Activated CD4-positive, alpha-beta T cell treated with anti-CD3 and anti-CD28 coated beads, Interleukin-2, amount 10 ng/mL, durations not matched to agents 24 days and 14 days (primary cell): ENCODE results near the gene CRMP1. TPM values are rescaled to one million over a fixed set of nuclear protein-coding genes. Genes with fewer than 3 reads are reported as not detected.

Experiments
- DNase-seq: peaks from one replicate; pipeline ENCODE4 v3.0.0; 2022
- H3K27ac Mint-ChIP-seq: one replicate; pipeline ENCODE4 v1.8.0; 2022; ENCODE audit warnings: mild to moderate bottlenecking, mixed read lengths
- H3K27me3 Mint-ChIP-seq: one replicate; pipeline ENCODE4 v1.8.0; 2022; ENCODE audit warnings: mixed read lengths
- H3K36me3 Mint-ChIP-seq: one replicate; pipeline ENCODE4 v1.8.0; 2022; ENCODE audit warnings: low read depth, mild to moderate bottlenecking, mixed read lengths
- H3K4me1 Mint-ChIP-seq: one replicate; pipeline ENCODE4 v1.8.0; 2021; ENCODE audit warnings: mixed read lengths
- H3K4me3 Mint-ChIP-seq: one replicate; pipeline ENCODE4 v1.8.0; 2022; ENCODE audit warnings: mild to moderate bottlenecking, moderate library complexity, mixed read lengths
- H3K9me3 Mint-ChIP-seq: one replicate; pipeline ENCODE4 v1.8.0; 2021; ENCODE audit warnings: mixed read lengths
- intact Hi-C: fragments of 100-400 bp; cut with micrococcal nuclease; formaldehyde crosslinking; loops from one replicate; pipeline ENCODE4 v1.15.1; 2023
- total RNA-seq: library from RNA; stranded (reverse); gene quantifications from 2 replicates; pipeline ENCODE4 v1.2.3, GENCODE V29; 2022

CRMP1 gene
- total RNA-seq, 1 donor from 2014 or later, result not detected

DNA sequence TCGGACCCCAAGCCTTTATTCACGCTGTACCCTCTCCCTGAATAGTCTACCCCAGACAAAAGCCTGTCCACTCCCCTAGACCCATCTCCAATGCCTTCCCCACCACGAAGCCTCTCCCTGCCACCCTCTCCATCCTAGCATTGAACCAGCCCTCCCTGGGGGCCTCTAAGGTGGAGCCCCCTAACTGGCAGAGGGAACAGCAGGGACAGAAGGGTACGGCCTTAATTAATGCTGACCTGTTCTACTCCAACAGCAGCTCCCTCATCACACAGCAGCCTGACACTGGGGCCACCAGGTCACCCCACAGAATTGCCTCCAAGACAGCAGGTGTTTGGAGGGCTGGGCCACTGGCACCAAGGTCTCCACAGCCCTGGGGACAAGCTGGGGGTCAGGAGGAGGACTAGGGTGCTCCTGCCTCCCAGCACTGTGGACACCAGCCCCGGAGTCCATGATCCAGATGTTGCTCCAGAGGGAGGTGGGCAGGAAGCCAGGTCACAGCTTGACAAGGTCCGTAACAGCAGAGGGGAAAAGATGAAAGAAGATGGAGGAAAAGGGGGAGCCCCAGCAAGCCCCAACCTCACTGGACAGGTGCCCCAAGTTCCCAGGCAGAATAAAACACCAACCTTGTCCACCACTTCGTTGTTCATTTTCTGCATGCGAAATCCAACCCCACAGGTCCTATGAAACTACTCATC, 3.7 kb downstream of the CRMP1 start:
- no peaks in the 10 kb centered on the region for H3K4me1 Mint-ChIP-seq
- H3K4me3 Mint-ChIP-seq, result no peak overlapping the region
- H3K27me3 Mint-ChIP-seq, result peaks cover 60% of the 10 kb centered on the region
- DNase-seq, result no peak
- intact Hi-C loops, result no loop called here
- H3K36me3 Mint-ChIP-seq, result peaks cover 2% of the 10 kb centered on the region
- H3K27ac Mint-ChIP-seq, result no peak overlapping the region
- H3K9me3 Mint-ChIP-seq, result peaks cover 4% of the 10 kb centered on the region

DNA sequence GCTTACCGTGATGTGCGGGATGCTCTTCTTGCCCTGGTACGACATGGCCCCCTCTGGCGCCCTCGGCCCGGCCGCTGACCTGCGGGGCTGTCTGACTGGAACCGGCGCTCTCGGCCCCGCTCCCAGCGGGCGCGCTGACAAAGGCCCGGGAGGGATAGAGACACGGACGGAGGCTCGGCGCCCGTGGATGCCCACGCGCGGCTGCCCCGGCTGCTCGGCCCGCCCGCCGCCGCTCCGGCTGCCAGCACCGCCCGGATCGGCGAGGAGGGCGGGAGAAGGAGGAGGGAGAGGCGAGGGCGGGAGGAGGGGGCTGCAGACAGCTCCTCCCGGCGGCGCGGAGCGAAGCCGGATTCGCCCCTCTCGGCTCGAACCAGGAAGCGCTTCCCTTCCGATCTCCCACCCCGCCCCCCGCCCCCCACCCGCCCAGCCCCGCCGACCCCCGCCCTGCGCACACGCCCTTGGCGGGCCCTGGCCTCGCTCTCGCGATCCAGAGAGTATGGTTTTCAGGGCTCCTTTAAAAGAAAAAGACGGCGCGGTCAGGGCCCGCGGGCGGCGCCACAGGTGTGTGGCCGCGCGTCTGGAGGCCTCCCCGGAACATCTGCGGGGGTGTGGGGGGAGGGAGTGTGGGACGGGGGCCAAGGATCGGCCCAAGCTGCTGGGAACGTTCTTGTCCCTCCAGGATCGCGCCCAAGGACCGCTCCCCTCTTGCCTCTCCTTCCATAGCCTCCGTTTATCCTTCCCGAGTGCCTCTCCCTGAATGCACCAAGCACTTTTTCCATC, 4.5 kb downstream of the CRMP1 start:
- peaks cover 2% of the 10 kb centered on the region for H3K9me3 Mint-ChIP-seq
- H3K36me3 Mint-ChIP-seq, result peaks cover 1% of the 10 kb centered on the region
- peaks cover 53% of the 10 kb centered on the region for H3K27me3 Mint-ChIP-seq
- no peak overlapping the region for H3K27ac Mint-ChIP-seq
- H3K4me3 Mint-ChIP-seq, result no peak overlapping the region
- intact Hi-C loops, result no loop called here
- H3K4me1 Mint-ChIP-seq, result no peaks in the 10 kb centered on the region
- DNase-seq, result no peak

DNA sequence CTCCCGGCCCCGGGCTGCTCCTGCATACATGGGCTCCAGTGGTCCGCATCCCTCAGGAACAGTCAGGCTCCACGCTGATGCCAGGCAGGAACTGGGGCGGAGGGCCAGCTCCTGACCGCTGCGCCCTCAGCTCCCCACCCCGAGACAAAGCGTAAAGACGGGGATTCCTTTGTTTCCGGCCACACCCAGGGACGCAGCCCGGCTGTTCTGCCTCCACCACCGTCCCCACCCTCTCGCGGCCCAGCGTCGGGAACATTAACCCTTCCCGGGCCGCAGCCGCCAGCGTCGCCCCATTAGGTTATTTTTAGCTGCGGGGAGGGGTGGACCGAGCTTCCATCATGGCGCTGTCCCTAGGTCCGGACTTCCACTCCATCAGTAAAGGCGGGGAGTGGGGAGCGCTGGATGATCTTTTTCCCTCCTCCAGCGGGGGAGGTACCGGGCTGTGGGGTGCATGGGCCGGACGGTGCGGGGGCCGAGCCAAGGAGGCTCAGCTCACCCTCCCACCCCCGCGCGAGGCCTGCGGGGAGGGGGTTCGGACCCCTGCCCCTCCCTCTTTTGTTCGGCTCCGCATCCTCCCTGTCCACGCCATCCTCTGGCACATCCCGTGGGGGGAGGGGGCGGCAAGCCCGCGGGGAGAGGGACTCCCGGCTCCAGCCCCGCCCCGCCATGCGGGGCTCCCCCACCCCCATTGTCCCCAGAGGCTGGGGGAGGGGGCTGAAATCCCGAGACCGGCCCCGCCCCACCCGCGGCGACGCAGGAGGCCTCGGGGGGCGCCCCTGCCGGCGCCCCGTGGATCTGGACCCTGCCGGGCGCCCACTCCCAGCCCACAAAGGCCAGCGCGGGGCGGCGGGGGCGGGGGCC, 5.3 kb downstream of the CRMP1 start:
- peaks cover 57% of the 10 kb centered on the region for H3K27me3 Mint-ChIP-seq
- no peaks in the 10 kb centered on the region for H3K36me3 Mint-ChIP-seq
- H3K4me3 Mint-ChIP-seq, result no peak overlapping the region
- no peaks in the 10 kb centered on the region for H3K4me1 Mint-ChIP-seq
- no peak for DNase-seq
- no peaks in the 10 kb centered on the region for H3K9me3 Mint-ChIP-seq
- intact Hi-C loops, result no loop called here
- no peak overlapping the region for H3K27ac Mint-ChIP-seq

DNA sequence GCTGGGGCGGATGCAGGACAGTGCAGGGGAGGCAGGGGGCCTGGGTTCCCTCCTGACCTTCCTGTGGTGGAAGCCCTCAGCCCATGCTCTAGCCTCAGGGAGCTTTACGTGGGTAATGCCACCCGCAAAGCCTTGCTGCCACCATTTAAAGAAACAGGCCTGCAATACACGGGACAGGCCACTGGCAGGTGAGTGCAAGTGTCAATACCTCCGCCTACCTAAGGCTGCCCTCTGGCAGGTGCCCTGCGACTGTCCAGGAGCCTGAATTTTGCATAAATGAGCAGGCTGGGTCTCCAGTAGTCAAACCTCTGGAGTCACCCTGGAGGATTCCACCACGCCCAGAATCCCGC, 5.9 kb downstream of the CRMP1 start:
- intact Hi-C loops, result no loop called here
- H3K4me3 Mint-ChIP-seq, result no peak overlapping the region
- no peak for DNase-seq
- no peaks in the 10 kb centered on the region for H3K36me3 Mint-ChIP-seq
- H3K27ac Mint-ChIP-seq, result no peak overlapping the region
- H3K9me3 Mint-ChIP-seq, result no peaks in the 10 kb centered on the region
- H3K27me3 Mint-ChIP-seq, result peaks cover 55% of the 10 kb centered on the region
- H3K4me1 Mint-ChIP-seq, result no peaks in the 10 kb centered on the region

DNA sequence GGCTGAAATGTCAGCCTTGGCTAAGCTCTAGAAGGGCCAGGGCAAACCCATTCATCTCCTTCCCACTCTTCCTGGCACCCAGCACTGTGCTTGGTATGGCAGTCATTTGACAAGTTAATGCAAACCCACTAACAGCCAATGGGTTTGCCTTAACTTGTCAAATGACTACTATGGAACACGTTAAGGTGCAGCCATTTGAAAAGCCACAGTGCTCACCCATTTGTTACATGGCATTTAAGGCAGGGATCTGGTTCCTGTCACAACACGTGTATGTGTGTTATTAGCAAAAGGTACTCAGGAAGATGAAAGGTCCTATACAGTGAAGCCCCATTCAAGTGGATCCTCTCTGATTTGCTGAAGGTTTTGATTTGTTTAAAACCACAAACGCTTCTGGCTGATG, 7.2 kb downstream of the CRMP1 start:
- H3K27me3 Mint-ChIP-seq, result peaks cover 46% of the 10 kb centered on the region
- peak; percentile 45 for DNase-seq
- no peaks in the 10 kb centered on the region for H3K36me3 Mint-ChIP-seq
- H3K4me3 Mint-ChIP-seq, result no peak overlapping the region
- intact Hi-C loops, result no loop called here
- no peaks in the 10 kb centered on the region for H3K4me1 Mint-ChIP-seq
- H3K27ac Mint-ChIP-seq, result no peak overlapping the region
- no peaks in the 10 kb centered on the region for H3K9me3 Mint-ChIP-seq

DNA sequence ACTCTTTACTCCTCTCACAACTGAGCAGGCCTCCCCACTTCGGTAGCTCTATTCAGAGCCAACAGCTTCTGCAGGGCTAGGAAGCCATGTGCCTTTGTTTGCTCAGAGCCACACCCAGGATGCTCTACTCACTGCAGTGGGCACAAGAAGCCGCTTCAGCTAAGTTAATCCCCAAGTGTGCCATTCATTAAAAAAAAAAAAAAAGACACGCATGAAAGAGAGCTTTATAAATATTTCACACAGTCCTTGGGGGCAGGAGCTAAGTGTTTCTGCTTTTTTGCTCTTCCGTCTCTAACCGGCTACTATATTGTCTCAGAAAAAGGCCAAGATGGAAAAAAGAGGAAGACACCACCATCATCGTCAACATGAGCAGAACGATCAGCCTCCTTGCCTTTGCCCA, 8.1 kb downstream of the CRMP1 start:
- Mint-ChIP-seq H3K27me3 (peaks cover 44% of the 10 kb centered on the region), H3K36me3 (no peaks in the 10 kb centered on the region), H3K9me3 (no peaks in the 10 kb centered on the region), H3K27ac (no peak overlapping the region), H3K4me1 (no peaks in the 10 kb centered on the region), H3K4me3 (no peak overlapping the region)
- intact Hi-C loops, result no loop called here
- DNase-seq, result no peak

DNA sequence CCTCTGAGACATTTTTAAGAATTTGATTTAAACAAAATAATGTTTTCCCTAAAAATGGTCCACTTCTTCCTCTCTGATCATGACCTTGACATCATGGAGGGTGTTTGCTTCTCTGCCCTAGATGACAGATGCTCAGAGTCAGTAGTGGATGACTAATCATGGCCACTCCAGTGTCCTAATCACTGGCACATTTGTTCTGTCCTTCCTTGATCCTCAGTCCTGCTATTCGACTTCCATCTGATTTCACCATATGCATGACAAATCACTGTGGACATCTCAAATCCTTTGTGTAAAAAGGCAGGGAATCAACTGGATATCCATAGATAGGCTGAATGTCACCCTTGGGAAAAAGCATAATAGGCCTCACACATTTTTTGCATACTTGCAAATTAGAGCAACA, 9.0 kb downstream of the CRMP1 start:
- Mint-ChIP-seq H3K4me3 (no peak overlapping the region), H3K27ac (no peak overlapping the region), H3K4me1 (no peaks in the 10 kb centered on the region), H3K9me3 (no peaks in the 10 kb centered on the region), H3K27me3 (peaks cover 35% of the 10 kb centered on the region), H3K36me3 (no peaks in the 10 kb centered on the region)
- intact Hi-C loops, result no loop called here
- no peak for DNase-seq

DNA sequence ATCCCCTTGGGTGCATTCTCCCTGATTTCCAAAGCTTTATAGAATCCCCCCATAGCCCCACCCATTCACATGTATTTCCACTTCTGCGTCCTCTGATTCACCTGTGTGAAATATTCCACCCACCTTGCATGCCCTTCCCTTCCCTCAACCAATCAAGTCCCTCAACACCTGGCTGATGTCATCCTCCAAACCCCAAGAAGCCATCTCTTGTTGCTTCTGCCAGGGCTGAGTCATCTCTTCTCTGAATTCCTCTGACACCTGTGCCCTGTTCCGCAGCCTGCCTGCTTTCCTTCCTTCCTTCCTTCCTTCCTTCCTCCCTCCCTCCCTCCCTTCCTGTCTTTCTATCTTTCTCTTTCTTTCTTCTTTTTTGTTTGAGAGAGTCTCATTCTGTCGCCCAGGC, 9.9 kb downstream of the CRMP1 start:
- DNase-seq, result no peak
- Mint-ChIP-seq H3K4me3 (no peak overlapping the region), H3K9me3 (no peaks in the 10 kb centered on the region), H3K4me1 (no peaks in the 10 kb centered on the region), H3K36me3 (no peaks in the 10 kb centered on the region), H3K27ac (no peak overlapping the region), H3K27me3 (peaks cover 32% of the 10 kb centered on the region)
- intact Hi-C loops, result no loop called here

DNA sequence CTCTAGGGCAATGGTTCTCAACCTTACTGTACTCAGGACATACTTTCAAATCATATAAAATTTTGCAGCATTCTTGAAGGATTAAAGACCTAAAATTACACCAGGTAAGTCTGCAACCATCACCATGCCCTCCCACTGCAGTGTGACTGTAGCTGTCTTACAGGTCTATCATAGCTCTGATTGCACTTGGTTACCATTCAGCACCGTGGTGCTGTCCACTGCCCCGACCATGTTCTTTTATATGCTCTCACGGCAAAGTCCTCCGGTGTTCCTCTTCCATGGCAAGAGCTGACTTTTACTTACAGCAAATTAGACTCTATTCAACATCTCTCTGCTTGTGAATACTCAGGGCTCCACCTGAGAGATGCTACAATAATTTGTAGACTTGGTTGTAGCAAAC, 11.5 kb downstream of the CRMP1 start:
- intact Hi-C loops, result no loop called here
- Mint-ChIP-seq H3K4me3 (no peak overlapping the region), H3K4me1 (no peaks in the 10 kb centered on the region), H3K36me3 (no peaks in the 10 kb centered on the region), H3K27ac (no peak overlapping the region), H3K9me3 (no peaks in the 10 kb centered on the region), H3K27me3 (peaks cover 22% of the 10 kb centered on the region)
- no peak for DNase-seq

DNA sequence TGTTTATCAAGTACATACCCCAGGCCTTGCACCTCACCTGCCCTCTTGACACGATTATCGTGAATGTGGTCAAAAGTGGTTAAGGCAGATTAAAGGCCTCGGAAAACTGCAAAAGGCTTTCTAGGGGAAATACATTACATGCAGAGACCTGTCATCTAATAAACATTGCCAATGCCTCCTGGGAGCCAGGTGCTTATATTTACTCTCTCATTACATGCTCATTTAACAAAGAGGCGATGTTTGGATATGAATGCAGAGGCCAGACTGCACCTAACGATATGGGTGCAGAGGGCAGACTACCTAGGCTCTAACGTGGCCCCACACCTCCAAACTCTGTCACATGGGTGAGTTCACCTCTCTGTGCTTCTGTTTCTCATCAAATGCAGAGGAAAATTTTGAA, 14.5 kb downstream of the CRMP1 start:
- peaks cover 10% of the 10 kb centered on the region for H3K27me3 Mint-ChIP-seq
- H3K4me3 Mint-ChIP-seq, result no peak overlapping the region
- H3K9me3 Mint-ChIP-seq, result peaks cover 4% of the 10 kb centered on the region
- no peaks in the 10 kb centered on the region for H3K36me3 Mint-ChIP-seq
- no peak overlapping the region for H3K27ac Mint-ChIP-seq
- DNase-seq, result no peak
- no peaks in the 10 kb centered on the region for H3K4me1 Mint-ChIP-seq
- intact Hi-C loops, result no loop called here

DNA sequence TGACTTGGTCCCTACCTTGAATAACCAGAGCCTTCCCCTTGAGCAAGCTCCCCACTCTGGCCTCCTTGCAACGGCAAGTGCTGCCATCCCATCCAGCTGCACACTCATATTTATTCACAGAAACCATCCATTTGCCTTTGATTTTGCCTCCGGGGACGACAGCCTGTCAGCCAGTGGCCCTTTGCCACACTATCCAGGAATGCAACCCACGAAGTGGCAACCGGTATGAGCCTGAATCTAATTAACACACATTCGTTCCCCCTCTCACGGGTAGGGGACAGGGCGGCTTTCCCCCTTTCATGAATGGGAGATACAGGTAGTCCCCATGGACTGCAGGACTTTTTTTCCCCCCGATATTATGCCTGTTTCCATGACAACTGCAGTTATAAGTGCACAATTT, 15.5 kb downstream of the CRMP1 start:
- Mint-ChIP-seq H3K27me3 (peaks cover 4% of the 10 kb centered on the region), H3K36me3 (no peaks in the 10 kb centered on the region), H3K4me3 (no peak overlapping the region), H3K27ac (no peak overlapping the region), H3K9me3 (peaks cover 4% of the 10 kb centered on the region), H3K4me1 (no peaks in the 10 kb centered on the region)
- no peak for DNase-seq
- intact Hi-C loops, result no loop called here

DNA sequence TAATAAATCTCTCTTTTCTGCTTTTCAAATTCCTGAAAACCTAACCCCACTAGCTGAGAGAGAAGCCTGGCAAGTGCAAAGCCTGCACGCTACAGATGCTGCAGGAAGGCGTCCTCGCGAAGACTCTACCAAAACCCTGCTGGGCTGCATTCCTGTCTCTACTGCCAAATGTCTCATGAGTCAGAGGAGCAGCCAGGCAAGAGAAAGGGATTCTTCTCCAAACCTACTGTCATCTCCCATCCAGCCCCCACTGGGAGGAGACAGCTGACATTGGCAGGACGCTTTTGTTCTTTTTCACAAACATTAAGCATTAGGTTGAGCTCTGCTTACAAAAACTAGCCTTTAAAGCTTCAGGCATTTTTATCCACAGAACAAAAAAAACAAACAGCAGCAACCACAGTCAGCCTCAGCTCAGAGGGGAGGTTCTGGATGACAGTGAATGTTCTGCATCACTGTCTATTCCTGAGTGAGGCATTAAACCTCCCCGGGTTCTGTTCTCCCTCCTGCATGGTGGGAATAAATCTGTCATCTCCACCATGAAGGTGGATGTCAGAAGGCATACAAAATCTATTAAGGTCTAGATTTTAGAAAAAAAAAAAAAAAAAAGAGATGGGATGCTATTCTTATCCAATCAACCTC, 18.0 kb downstream of the CRMP1 start:
- Mint-ChIP-seq H3K9me3 (peaks cover 4% of the 10 kb centered on the region), H3K4me3 (no peak overlapping the region), H3K27me3 (no peaks in the 10 kb centered on the region), H3K36me3 (no peaks in the 10 kb centered on the region), H3K4me1 (peaks cover 6% of the 10 kb centered on the region), H3K27ac (no peak overlapping the region)
- DNase-seq, result no peak
- intact Hi-C loops, result no loop called here

DNA sequence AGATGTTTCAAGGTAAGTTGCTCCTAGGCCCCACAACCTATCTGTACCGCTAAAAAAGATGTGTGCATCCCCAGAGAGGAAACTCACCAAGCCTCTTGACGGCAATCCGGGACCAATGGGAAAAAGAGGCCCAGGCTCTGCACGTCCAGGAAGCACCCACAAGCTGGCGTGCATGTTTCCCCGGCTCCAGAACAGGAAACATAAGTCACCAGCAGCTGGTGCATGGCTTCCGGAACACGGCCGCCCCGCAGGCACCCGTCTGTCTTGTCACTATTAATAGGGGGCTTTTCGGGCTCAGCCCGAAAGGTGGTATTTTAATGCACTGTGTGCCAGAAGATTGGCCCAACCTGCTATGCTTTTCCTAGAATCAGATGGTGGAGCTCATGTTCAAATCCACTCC, 22.2 kb downstream of the CRMP1 start:
- intact Hi-C loops, result no loop called here
- Mint-ChIP-seq H3K4me1 (peaks cover 19% of the 10 kb centered on the region), H3K27ac (no peak overlapping the region), H3K36me3 (no peaks in the 10 kb centered on the region), H3K4me3 (no peak overlapping the region), H3K9me3 (peaks cover 4% of the 10 kb centered on the region), H3K27me3 (peaks cover 8% of the 10 kb centered on the region)
- no peak for DNase-seq
